Liver (tissue), 9 donors: ENCODE measurements around the gene MAB21L4. TPM values are rescaled to one million over a fixed set of nuclear protein-coding genes. Genes with fewer than 3 reads are reported as not detected.
A peak's percentile ranks its signal among the peaks of the same experiment; 100 is the strongest.

Experiments used
- DNase-seq: peaks from one replicate; pipeline ENCODE4 v3.0.0-alpha.2; 2017; ENCODE audit warnings: low spot score
- H3K27ac ChIP-seq, 2 donors: one replicate each; pipeline ENCODE4 v1.7.0; 2013; ENCODE audit warnings: inconsistent platforms in 2 of 2, low read length in 2 of 2, control low read depth in 1 of 2, low read depth in 1 of 2, mild to moderate bottlenecking in 1 of 2
- H3K27me3 ChIP-seq, 4 donors: one replicate each; pipeline versions ENCODE4 v1.6.1 to v1.7.0; 2013; ENCODE audit warnings: low read length in 3 of 4, inconsistent platforms in 1 of 4, mild to moderate bottlenecking in 1 of 4, moderate library complexity in 1 of 4; ENCODE audit not compliant: control insufficient read depth in 4 of 4, insufficient read depth in 4 of 4
- H3K36me3 ChIP-seq, 4 donors: one replicate each; pipeline versions ENCODE4 v1.6.1 to v1.7.0; 2013; ENCODE audit warnings: low read length in 3 of 4, mild to moderate bottlenecking in 3 of 4, low read depth in 1 of 4, moderate library complexity in 1 of 4; ENCODE audit not compliant: control insufficient read depth in 4 of 4, insufficient read depth in 3 of 4
- H3K4me1 ChIP-seq, 4 donors: one replicate each; pipeline versions ENCODE4 v1.6.1 to v1.7.0; 2013; ENCODE audit warnings: low read length in 3 of 4, mild to moderate bottlenecking in 3 of 4, moderate library complexity in 1 of 4; ENCODE audit not compliant: control insufficient read depth in 4 of 4, insufficient read depth in 4 of 4
- H3K4me3 ChIP-seq, 3 donors: one replicate each; pipeline versions ENCODE4 v1.6.1 to v1.7.0; 2013; ENCODE audit warnings: low read length in 3 of 3, control low read depth in 1 of 3, low read depth in 1 of 3, mild to moderate bottlenecking in 1 of 3
- H3K9ac ChIP-seq, 2 donors: one replicate each; pipeline ENCODE4 v1.7.0; 2013; ENCODE audit warnings: low read length in 2 of 2, mild to moderate bottlenecking in 2 of 2, moderate library complexity in 2 of 2, control low read depth in 1 of 2, low read depth in 1 of 2
- H3K9me3 ChIP-seq, 4 donors: one replicate each; pipeline versions ENCODE4 v1.6.1 to v1.7.0; 2013; ENCODE audit warnings: low read length in 3 of 4; ENCODE audit not compliant: control insufficient read depth in 4 of 4
- ATF3 ChIP-seq: IDR thresholded peaks from 2 replicates; pipeline ENCODE4 v1.6.1; 2016; ENCODE audit warnings: antibody characterized with exemption
- CTCF ChIP-seq: fragments of 150-350 bp; IDR thresholded peaks from 2 replicates; pipeline ENCODE4 v1.5.1; 2017; ENCODE audit warnings: improper control_type of control experiment, low read depth, low read length; ENCODE audit not compliant: missing input control
- EGR1 ChIP-seq, 2 donors: IDR thresholded peaks; 2 replicates each; pipeline ENCODE4 v1.6.1; 2016 to 2018; ENCODE audit warnings: antibody characterized with exemption in 2 of 2, low read depth in 2 of 2
- FOXA1 ChIP-seq: IDR thresholded peaks from 2 replicates; pipeline ENCODE4 v1.6.1; 2016; ENCODE audit warnings: antibody characterized with exemption
- FOXA2 ChIP-seq: IDR thresholded peaks from 2 replicates; pipeline ENCODE4 v1.6.1; 2016; ENCODE audit warnings: antibody characterized with exemption
- GABPA ChIP-seq, 2 donors: IDR thresholded peaks in 1 of 2; conservative IDR thresholded peaks in 1 of 2; 2 replicates each; pipeline ENCODE4 v1.6.1; 2016; ENCODE audit warnings: antibody characterized with exemption in 2 of 2, mild to moderate bottlenecking in 1 of 2, moderate library complexity in 1 of 2
- HNF4A ChIP-seq, 2 donors: conservative IDR thresholded peaks; 2 replicates each; pipeline ENCODE4 v1.6.1; 2016; ENCODE audit warnings: antibody characterized with exemption in 2 of 2, mild to moderate bottlenecking in 2 of 2
- HNF4G ChIP-seq: IDR thresholded peaks from 2 replicates; pipeline ENCODE4 v1.6.1; 2016; ENCODE audit warnings: antibody characterized with exemption
- JUND ChIP-seq, 2 donors: IDR thresholded peaks; 2 replicates each; pipeline ENCODE4 v1.6.1; 2016; ENCODE audit warnings: antibody characterized with exemption in 2 of 2
- NR2F2 ChIP-seq: IDR thresholded peaks from 2 replicates; pipeline ENCODE4 v1.6.1; 2016; ENCODE audit warnings: antibody characterized with exemption
- RAD21 ChIP-seq, 2 donors: IDR thresholded peaks; 2 replicates each; pipeline ENCODE4 v1.6.1; 2016; ENCODE audit warnings: antibody characterized with exemption in 2 of 2, mild to moderate bottlenecking in 2 of 2
- RXRA ChIP-seq, 2 donors: IDR thresholded peaks; 2 replicates each; pipeline ENCODE4 v1.6.1; 2017 to 2018; ENCODE audit warnings: antibody characterized with exemption in 2 of 2, mild to moderate bottlenecking in 1 of 2
- SP1 ChIP-seq: IDR thresholded peaks from 2 replicates; pipeline ENCODE4 v1.6.1; 2018; ENCODE audit warnings: antibody characterized with exemption, mild to moderate bottlenecking
- TAF1 ChIP-seq: conservative IDR thresholded peaks from 2 replicates; pipeline ENCODE4 v1.6.1; 2016; ENCODE audit warnings: antibody characterized with exemption, mild to moderate bottlenecking
- YY1 ChIP-seq: IDR thresholded peaks from 2 replicates; pipeline ENCODE4 v1.6.1; 2016; ENCODE audit warnings: antibody characterized with exemption, mild to moderate bottlenecking
- ZBTB33 ChIP-seq: IDR thresholded peaks from 2 replicates; pipeline ENCODE4 v1.6.1; 2016; ENCODE audit warnings: antibody characterized with exemption
- WGBS: extraction: QIAGEN DNeasy Blood & Tissue Kit; methylation state at CpG from one replicate; pipeline ENCODE4 v1.1.7; 2013; 5-methylcytosine and 5-hydroxymethylcytosine counted together
- polyA plus RNA-seq, 2 donors: library from polyadenylated mRNA; stranded (reverse) in 1 of 2; unstranded in 1 of 2; fragments of 200-250 nt in 1 of 2; fragments of >200 nt in 1 of 2; fragmentation: Nextera tagmentation in 1 of 2; extraction: Ambion mirVana in 1 of 2; gene quantifications; one replicate each; pipeline versions ENCODE4 v1.2.1 to v1.2.3, GENCODE V29; 2013 to 2015
- total RNA-seq, 2 donors: library from RNA; depleted of rRNA; stranded (reverse); fragments of >200 nt; gene quantifications; one replicate each; pipeline ENCODE4 v1.2.3, GENCODE V29; 2014
- TF ChIP-seq, protein P1 (sequence below): IDR thresholded peaks from 2 replicates; pipeline ENCODE4 v1.6.1; 2016; ENCODE audit warnings: antibody characterized with exemption, mild to moderate bottlenecking
- TF ChIP-seq, protein P2 (sequence below): IDR thresholded peaks from 2 replicates; pipeline ENCODE4 v1.6.1; 2016; ENCODE audit warnings: antibody characterized with exemption
- donor health status: healthy.
- donor health status: healthy.
- donor health status: healthy.
- donor health status: healthy.
- donor health status: healthy.

Gene MAB21L4
- total and polyA plus RNA-seq, 4 donors = 0.59 to 8.8 (median 1.1) TPM

GRCh38 chr2:240869956-240870875, 25.7 kb downstream of the MAB21L4 start:
- no peaks in the 10 kb centered on the region for H3K27me3 ChIP-seq
- peak overlapping the region; percentile 76 to 77 for H3K27ac ChIP-seq
- peak overlapping the region; percentile 68 to 91 for H3K9ac ChIP-seq
- WGBS = 39% methylated on average over 15 of the region's 15 CpGs
- H3K9me3 ChIP-seq = no peaks in the 10 kb centered on the region
- no peak for DNase-seq
- peaks cover 0 to 17% (median 8%) of the 10 kb centered on the region in 4 donors for H3K36me3 ChIP-seq
- TF ChIP-seq RXRA (IDR thresholded peaks at IDR 0.05) (peak; percentile 26 to 68), ZBTB33 (no peak), YY1 (peak; percentile 36), RAD21 (IDR thresholded peaks at IDR 0.05) (no peak), FOXA1 (no peak), ATF3 (no peak), HNF4G (no peak), GABPA (IDR thresholded peaks at IDR 0.05 in 1 of 2, conservative IDR thresholded peaks at IDR 0.05 in 1 of 2) (no peak), SP1 (peak; percentile 43), CTCF (no peak), EGR1 (IDR thresholded peaks at IDR 0.05; ENCODE audit: low read depth in 2 of 2) (no peak), TAF1 (peak; percentile 87), JUND (IDR thresholded peaks at IDR 0.05) (peak in 1 of 2 donors; percentile 39), FOXA2 (no peak), NR2F2 (no peak), HNF4A (conservative IDR thresholded peaks at IDR 0.05) (peak; percentile 42 to 59)
- TF ChIP-seq, protein P1, sequence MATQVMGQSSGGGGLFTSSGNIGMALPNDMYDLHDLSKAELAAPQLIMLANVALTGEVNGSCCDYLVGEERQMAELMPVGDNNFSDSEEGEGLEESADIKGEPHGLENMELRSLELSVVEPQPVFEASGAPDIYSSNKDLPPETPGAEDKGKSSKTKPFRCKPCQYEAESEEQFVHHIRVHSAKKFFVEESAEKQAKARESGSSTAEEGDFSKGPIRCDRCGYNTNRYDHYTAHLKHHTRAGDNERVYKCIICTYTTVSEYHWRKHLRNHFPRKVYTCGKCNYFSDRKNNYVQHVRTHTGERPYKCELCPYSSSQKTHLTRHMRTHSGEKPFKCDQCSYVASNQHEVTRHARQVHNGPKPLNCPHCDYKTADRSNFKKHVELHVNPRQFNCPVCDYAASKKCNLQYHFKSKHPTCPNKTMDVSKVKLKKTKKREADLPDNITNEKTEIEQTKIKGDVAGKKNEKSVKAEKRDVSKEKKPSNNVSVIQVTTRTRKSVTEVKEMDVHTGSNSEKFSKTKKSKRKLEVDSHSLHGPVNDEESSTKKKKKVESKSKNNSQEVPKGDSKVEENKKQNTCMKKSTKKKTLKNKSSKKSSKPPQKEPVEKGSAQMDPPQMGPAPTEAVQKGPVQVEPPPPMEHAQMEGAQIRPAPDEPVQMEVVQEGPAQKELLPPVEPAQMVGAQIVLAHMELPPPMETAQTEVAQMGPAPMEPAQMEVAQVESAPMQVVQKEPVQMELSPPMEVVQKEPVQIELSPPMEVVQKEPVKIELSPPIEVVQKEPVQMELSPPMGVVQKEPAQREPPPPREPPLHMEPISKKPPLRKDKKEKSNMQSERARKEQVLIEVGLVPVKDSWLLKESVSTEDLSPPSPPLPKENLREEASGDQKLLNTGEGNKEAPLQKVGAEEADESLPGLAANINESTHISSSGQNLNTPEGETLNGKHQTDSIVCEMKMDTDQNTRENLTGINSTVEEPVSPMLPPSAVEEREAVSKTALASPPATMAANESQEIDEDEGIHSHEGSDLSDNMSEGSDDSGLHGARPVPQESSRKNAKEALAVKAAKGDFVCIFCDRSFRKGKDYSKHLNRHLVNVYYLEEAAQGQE = peak; percentile 40
- TF ChIP-seq, protein P2, sequence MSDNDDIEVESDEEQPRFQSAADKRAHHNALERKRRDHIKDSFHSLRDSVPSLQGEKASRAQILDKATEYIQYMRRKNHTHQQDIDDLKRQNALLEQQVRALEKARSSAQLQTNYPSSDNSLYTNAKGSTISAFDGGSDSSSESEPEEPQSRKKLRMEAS = no peak
- peak overlapping the region; percentile 60 to 68 (median 62) for H3K4me3 ChIP-seq
- H3K4me1 ChIP-seq = peaks cover 15 to 90% (median 67%) of the 10 kb centered on the region in 4 donors
